Skeletal muscle tissue (tissue), 4 donors: ENCODE results near the gene COBLL1. TPM values are rescaled to one million over a fixed set of nuclear protein-coding genes. Genes with fewer than 3 reads are reported as not detected.

Experiments used
- H3K27ac ChIP-seq: one replicate; pipeline ENCODE4 v1.7.0; 2013; ENCODE audit warnings: mild to moderate bottlenecking, low read depth, low read length, inconsistent platforms
- H3K27me3 ChIP-seq, 3 donors: one replicate each; pipeline ENCODE4 v1.7.0; 2013; ENCODE audit warnings: low read length in 3 of 3; ENCODE audit not compliant: control insufficient read depth in 3 of 3, insufficient read depth in 3 of 3
- H3K36me3 ChIP-seq, 3 donors: one replicate each; pipeline ENCODE4 v1.7.0; 2013; ENCODE audit warnings: low read length in 3 of 3; ENCODE audit not compliant: control insufficient read depth in 3 of 3, insufficient read depth in 3 of 3
- H3K4me1 ChIP-seq, 3 donors: one replicate each; pipeline ENCODE4 v1.7.0; 2013; ENCODE audit warnings: low read length in 3 of 3, mild to moderate bottlenecking in 3 of 3; ENCODE audit not compliant: control insufficient read depth in 3 of 3, insufficient read depth in 3 of 3
- H3K4me3 ChIP-seq, 3 donors: one replicate each; pipeline ENCODE4 v1.7.0; 2013; ENCODE audit warnings: low read length in 3 of 3
- H3K9ac ChIP-seq, 3 donors: one replicate each; pipeline ENCODE4 v1.7.0; 2013; ENCODE audit warnings: low read length in 3 of 3, mild to moderate bottlenecking in 3 of 3, moderate library complexity in 2 of 3, low read depth in 1 of 3
- H3K9me3 ChIP-seq, 3 donors: one replicate each; pipeline ENCODE4 v1.7.0; 2013; ENCODE audit warnings: low read length in 3 of 3; ENCODE audit not compliant: control insufficient read depth in 3 of 3
- total RNA-seq: library from RNA; depleted of rRNA; stranded (reverse); fragments of >200 nt; gene quantifications from one replicate; pipeline ENCODE4 v1.2.3, GENCODE V29; 2014
- donor health status: Osteomylitis.

Gene COBLL1
- total RNA-seq, 1 donor from 2014 or later: 11.0 TPM

DNA sequence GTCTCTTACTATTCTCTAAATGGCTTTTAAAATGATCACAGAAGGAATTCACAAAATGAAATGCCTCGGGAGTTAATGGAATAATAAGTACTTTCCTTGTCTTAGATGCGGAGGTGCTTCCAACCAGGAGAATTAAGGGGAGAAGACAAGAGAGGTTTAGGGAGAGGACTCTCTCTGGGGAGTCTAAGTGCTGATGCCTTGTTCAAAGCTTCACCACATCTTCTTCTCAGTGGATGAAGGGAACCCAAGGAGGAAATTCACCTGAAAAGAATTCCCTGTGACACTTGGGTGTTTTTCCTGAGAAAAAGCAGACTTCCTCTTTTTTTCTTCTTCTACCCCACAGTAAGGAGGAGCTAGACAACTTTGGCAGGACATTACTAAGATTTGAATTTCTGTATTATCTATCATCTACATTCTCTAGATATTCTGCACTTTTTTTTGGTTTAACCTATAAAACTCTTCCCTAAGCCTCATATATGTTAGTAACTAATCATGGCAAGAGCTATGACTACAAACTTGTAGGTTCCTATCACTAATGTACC lies 150.2 kb downstream of the COBLL1 start:
- peaks cover 0 to 12% (median 2%) of the 10 kb centered on the region in 3 donors for H3K36me3 ChIP-seq

DNA sequence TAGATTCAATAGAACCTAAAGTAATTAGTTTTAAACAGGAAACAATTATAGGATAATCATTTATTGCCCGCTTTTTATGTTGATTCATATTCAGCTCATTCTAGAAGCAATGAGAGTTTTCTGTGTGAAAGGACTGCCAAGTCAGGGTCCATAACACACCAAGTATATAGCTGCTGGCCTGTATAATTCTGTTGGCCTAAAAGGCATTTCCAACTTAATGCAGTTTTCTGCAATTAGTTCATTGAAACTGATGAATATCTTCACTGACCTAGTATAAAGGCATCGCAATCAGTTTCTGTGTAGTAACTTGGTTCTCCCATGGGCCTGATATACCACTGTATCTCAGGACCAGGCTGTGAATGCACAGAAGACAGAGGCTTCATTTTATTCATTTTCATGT lies 151.3 kb downstream of the COBLL1 start:
- H3K27me3 ChIP-seq: no peaks in the 10 kb centered on the region

More for the DNA sequence above, 150.2 kb downstream of the COBLL1 start:
- H3K27ac ChIP-seq: no peak overlapping the region
- no peak overlapping the region for H3K9ac ChIP-seq
- H3K27me3 ChIP-seq: no peaks in the 10 kb centered on the region
- no peak overlapping the region for H3K4me3 ChIP-seq
- no peaks in the 10 kb centered on the region for H3K9me3 ChIP-seq
- no peaks in the 10 kb centered on the region for H3K4me1 ChIP-seq

DNA sequence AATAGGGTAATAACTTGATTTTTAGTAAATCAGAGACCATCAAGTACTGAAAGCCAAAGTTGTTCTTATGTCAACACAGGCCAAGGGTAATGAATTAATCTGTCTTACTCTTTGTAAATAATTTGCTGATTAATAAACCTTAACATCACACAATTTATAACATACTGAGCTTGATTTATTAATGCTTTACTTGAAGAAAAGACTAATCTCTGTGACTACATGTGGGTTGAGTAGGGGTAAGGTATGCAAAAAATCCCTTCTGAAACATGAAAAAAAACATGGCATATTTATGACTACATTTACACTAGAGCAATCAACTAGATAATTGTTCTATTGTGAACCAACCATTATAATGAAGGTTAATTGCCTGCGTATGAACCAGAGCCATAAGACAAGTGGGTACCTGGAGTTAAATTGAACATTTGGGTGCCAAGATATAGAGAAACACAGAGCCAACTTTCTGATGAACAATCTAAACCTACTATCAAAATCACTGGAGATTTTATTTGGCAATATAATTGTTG lies 152.7 kb downstream of the COBLL1 start:
- no peak overlapping the region for H3K27ac ChIP-seq
- H3K4me3 ChIP-seq: no peak overlapping the region
- peaks cover 0 to 9% (median 2%) of the 10 kb centered on the region in 3 donors for H3K36me3 ChIP-seq
- H3K27me3 ChIP-seq: no peaks in the 10 kb centered on the region
- no peak overlapping the region for H3K9ac ChIP-seq
- no peaks in the 10 kb centered on the region for H3K9me3 ChIP-seq
- no peaks in the 10 kb centered on the region for H3K4me1 ChIP-seq

More for the DNA sequence above, 151.3 kb downstream of the COBLL1 start:
- Histone ChIP-seq H3K4me3 (no peak overlapping the region), H3K9me3 (no peaks in the 10 kb centered on the region), H3K27ac (no peak overlapping the region), H3K36me3 (peaks cover 0 to 12% (median 2%) of the 10 kb centered on the region in 3 donors), H3K9ac (no peak overlapping the region), H3K4me1 (no peaks in the 10 kb centered on the region)

DNA sequence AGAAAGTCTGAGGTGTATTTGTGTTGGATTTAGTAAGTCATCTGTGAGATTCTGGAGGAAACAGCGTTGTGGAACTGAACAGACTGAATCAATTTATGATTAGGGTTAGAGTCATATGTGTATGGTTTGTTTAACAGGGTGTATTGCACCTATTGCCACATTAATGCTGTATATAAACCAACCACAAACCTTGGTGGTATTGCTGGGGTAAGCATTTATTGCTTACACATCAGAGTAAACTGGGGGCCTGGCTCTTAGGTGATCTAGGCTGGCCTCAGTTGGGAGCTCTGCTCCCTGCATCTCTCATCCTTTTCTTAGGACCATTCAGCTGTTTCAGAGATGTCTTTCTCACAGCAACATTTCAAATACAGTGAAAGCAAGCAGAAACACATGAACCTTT lies 160.6 kb downstream of the COBLL1 start:
- no peak overlapping the region for H3K9ac ChIP-seq
- H3K27me3 ChIP-seq: no peaks in the 10 kb centered on the region
- H3K27ac ChIP-seq: no peak overlapping the region
- H3K4me3 ChIP-seq: no peak overlapping the region
- H3K36me3 ChIP-seq: no peaks in the 10 kb centered on the region
- no peaks in the 10 kb centered on the region for H3K9me3 ChIP-seq
- H3K4me1 ChIP-seq: no peaks in the 10 kb centered on the region

DNA sequence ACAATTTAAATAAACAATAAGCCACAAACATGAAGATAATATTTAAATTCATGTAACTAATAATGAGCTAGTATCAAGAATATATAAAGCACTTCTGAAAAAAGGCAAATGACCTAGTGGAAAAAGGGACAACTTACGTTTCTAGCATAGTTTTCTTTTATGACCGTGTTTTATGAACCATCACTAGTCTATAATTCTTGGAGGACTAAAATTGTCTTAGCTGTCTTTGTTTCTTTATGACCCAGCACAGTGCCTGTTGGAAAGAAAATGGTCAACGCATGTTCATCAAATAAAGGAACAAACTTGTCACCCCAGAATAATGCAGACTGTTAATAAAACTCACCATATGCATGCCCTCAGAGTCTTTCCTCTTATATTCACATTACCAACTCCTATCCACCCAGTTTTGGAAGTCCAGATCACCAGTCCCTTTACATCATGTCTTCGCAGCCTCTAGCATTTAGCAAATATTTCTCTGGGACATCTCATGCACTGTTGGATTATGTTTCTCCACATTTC lies 162.9 kb downstream of the COBLL1 start:
- H3K9ac ChIP-seq: no peak overlapping the region
- no peak overlapping the region for H3K4me3 ChIP-seq
- H3K27ac ChIP-seq: no peak overlapping the region
- H3K9me3 ChIP-seq: no peaks in the 10 kb centered on the region
- H3K36me3 ChIP-seq: no peaks in the 10 kb centered on the region
- no peaks in the 10 kb centered on the region for H3K4me1 ChIP-seq
- no peaks in the 10 kb centered on the region for H3K27me3 ChIP-seq

DNA sequence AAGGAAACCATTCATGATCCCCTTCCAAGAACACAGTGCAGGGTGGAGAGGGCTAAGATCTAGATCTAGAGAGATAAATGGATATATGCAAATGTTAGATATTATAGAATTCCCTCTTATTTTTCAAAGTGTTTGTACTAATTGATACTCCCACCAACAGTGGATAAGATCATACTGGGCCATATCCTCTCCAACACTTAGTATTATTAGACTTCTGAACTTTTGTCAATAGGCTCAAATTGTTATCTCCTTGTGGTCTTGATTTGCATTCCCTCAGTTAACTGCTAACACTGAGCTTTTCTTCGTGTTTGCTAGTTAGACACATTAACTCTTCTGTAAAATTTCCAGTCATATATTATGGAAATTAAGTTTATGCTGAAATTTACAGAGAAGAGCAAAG lies 163.9 kb downstream of the COBLL1 start:
- Histone ChIP-seq H3K9me3 (no peaks in the 10 kb centered on the region), H3K36me3 (no peaks in the 10 kb centered on the region), H3K9ac (no peak overlapping the region), H3K4me3 (no peak overlapping the region), H3K4me1 (no peaks in the 10 kb centered on the region), H3K27me3 (no peaks in the 10 kb centered on the region), H3K27ac (no peak overlapping the region)

DNA sequence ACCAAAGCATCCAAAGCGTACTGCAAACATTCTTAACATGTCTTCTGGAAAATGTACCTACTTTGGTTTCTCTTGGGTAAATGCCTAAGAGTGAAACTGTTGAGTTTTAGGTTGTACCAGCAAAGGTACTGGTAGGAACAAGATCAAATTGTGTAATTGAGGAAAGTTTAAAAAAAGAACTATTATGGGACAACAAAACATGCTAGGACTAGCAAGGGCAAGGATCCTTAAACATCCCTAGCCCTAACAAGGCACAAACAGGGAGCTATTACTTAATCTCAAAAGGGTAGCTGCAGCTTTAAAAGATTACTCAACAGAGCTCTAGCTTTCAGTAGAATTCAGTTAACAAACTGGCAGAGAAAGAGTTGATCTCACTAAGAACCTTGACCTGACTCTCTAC lies 164.4 kb downstream of the COBLL1 start:
- no peak overlapping the region for H3K9ac ChIP-seq
- no peaks in the 10 kb centered on the region for H3K4me1 ChIP-seq
- H3K36me3 ChIP-seq: no peaks in the 10 kb centered on the region
- H3K27ac ChIP-seq: no peak overlapping the region
- H3K27me3 ChIP-seq: no peaks in the 10 kb centered on the region
- no peak overlapping the region for H3K4me3 ChIP-seq
- no peaks in the 10 kb centered on the region for H3K9me3 ChIP-seq

DNA sequence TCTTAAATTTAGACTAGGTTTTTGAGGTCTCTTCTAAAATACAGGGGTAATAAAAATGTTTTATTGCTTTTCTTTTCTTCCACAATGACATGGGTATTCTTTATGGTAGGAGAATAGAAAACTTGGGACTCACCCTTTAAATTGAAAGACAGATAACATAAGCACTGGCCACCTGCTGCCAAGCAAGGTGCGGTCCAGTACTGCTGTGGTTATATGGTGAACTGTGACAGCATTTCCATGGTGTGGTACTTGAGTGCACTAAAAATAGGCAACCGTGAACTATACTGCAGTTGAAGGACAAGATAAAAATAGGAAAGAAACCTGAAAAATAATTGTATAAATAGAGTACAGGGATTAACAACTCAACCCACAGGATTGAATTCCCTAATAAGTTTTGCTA lies 165.9 kb downstream of the COBLL1 start:
- Histone ChIP-seq H3K9me3 (no peaks in the 10 kb centered on the region), H3K9ac (no peak overlapping the region), H3K4me1 (no peaks in the 10 kb centered on the region), H3K36me3 (no peaks in the 10 kb centered on the region), H3K27ac (no peak overlapping the region), H3K4me3 (no peak overlapping the region), H3K27me3 (no peaks in the 10 kb centered on the region)

DNA sequence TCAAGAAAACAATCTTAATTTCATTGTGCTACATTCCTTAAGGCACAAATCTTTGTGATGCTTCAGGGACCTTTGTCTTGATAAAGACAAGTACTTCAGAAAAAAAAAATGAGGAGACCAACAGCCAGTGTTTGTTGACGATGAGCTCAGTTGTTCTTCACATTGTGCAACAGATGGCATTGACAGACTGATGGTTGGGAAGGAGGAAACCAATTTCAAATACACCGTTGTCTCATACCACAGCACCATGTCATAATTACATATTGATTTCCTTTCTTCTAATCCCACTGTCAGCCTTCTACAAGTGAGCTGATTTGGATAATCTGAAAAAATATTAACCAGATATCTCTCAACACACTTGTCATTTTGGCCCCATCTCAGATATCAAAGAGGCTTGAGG lies 166.6 kb downstream of the COBLL1 start:
- Histone ChIP-seq H3K9me3 (no peaks in the 10 kb centered on the region), H3K27ac (no peak overlapping the region)

DNA sequence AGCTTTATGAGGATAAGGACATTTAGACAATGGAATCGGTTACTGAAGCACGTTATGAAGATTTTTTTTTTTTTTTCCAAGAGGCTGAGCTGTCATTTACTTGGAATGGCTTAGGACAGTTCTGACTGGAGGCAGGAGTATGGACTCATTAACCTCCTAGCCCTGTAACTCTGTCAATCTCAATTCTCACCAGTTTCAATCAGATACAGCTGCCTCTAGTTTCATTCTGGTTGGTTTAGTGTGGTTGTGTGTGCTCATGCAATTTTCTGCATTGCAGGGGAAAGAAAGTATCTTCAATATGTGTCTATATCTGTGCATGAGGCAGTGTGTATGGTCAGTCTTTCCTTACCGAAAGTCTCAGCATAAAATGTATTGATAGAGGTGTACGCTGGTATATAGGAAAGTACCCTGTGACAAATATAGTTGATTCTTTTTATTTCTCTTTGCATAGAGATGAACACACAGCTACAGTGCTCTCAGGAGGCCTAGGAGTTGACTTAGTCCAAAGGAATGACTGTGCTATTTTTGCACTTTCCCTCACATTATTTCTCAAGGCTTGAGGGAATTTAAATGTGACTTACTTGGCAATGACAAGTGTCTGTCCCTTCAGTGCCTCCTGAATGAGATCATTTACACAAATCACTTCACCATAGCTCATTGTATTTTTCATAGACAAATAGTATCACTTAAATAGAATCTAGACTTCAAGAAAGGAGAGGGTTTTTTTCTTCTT lies 169.8 kb downstream of the COBLL1 start:
- no peaks in the 10 kb centered on the region for H3K36me3 ChIP-seq
- H3K9me3 ChIP-seq: no peaks in the 10 kb centered on the region
- no peaks in the 10 kb centered on the region for H3K4me1 ChIP-seq
- H3K27me3 ChIP-seq: no peaks in the 10 kb centered on the region
- H3K4me3 ChIP-seq: no peak overlapping the region
- no peak overlapping the region for H3K9ac ChIP-seq
- H3K27ac ChIP-seq: no peak overlapping the region

More for the DNA sequence above, 166.6 kb downstream of the COBLL1 start:
- Histone ChIP-seq H3K4me1 (no peaks in the 10 kb centered on the region), H3K4me3 (no peak overlapping the region), H3K36me3 (no peaks in the 10 kb centered on the region), H3K27me3 (no peaks in the 10 kb centered on the region), H3K9ac (no peak overlapping the region)
